GM19372 (cell line): ENCODE results near the gene CCT2.
"Not testable (repeated sequence)": the region's sequence is repeated elsewhere in the genome, so short reads cannot be mapped to it uniquely, and the experiment has no call there.

Experiments
- ATAC-seq: cut with Tn5 transposase; IDR thresholded peaks from one replicate; pipeline ENCODE4 v1.9.1; 2021; ENCODE audit warnings: mild to moderate bottlenecking, low read depth, moderate library complexity; ENCODE audit not compliant: unreplicated experiment

Gene CCT2

DNA sequence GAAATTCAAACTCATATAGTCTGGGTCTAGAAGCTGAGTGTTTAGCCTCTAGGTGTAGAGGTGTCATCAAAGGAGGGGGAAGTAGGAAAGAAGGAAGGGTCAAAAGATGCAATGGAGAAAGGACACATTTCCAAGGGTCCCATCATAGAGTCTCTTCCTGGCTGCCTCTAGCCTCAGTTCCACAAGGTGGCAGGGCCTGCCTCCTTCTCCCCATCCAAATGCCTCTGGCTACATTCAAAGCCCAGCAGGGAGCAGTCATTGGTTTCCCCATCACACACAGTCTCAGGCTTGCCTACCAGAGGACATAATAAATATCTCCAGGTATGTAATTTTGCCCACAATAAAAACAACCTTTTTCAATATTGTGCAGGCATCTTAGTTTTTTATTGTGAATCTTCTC is 2.1 kb upstream of the CCT2 start:
- no peak for ATAC-seq

DNA sequence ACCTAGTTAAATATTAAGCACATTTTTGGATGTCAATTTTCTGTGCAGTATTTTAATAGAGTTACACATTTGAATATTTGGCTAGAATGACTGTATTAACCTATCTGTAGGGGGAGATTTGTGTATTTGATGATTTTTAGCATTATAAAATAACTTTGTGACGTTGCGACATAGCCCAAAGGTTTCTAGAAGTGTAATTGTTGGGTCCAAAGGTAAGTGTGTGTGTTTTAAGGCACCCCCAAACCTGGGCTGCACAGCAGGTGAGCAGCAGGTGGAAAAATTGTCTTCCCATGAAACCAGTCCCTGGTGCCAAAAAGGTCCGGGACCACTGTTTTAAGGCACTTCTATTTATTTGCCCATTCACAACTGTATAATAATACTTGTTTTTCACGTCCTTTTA is 3.3 kb downstream of the CCT2 start:
- ATAC-seq = no peak

DNA sequence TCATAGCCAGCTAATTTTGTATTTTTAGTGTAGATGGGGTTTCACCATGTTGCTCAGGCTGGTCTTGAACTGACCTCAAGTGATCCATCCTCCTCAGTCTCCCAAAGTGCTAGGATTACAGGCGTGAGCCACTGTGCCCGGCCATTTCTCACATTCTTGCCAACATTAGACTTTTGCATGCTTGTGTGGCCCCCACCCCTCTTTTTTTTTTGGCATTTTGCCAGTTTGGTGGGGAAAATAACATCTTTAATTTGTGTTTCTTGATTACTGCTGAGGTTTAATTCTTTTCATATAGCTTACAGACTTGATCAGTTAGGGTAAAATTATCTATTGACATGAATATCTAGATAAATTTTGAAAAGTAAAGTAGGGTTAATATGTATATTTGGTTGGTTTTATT is 3.8 kb downstream of the CCT2 start:
- no peak for ATAC-seq

DNA sequence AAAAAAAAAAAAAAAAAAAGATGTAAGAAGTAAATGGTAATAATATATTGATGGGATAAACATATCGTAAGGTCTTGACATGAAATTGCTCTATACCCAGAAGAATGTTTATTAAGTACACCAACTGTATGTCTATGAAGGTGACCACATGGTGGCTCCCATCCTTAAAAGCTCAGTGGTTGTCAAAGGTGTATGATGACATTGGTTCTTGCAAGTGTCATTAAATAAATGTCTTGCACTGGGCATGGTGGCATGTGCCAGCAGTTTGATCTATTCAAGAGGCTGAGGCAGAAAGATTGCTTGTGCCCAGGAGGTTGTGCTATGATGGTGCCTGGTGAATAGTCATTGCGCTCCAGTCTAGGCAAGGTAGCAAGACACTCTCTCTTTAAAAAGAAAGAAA is 10.4 kb downstream of the CCT2 start:
- ATAC-seq = no peak

DNA sequence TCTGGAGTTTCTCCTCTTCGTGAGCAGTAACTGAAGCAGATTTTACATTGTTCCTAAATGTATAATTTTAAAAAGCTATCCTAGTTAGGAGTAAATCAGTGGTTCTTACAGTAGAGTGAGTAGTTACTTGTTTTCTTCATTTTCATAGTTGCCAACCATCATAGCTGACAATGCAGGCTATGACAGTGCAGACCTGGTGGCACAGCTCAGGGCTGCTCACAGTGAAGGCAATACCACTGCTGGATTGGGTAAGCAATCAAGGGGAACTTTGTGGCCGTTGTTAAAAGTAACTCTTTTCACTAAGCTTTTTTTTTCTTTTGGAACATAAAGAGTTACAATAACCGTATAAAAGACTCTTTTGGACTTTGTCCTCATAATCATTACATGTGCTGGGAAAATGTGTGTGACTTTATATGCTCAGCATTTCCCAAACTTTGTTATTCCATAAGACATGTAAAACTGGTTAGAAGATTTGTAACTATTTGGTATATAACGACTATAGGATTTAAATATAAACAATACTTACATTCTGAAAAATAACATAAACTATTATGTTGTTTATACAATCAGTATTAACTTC is 13.0 kb downstream of the CCT2 start:
- ATAC-seq = no peak

DNA sequence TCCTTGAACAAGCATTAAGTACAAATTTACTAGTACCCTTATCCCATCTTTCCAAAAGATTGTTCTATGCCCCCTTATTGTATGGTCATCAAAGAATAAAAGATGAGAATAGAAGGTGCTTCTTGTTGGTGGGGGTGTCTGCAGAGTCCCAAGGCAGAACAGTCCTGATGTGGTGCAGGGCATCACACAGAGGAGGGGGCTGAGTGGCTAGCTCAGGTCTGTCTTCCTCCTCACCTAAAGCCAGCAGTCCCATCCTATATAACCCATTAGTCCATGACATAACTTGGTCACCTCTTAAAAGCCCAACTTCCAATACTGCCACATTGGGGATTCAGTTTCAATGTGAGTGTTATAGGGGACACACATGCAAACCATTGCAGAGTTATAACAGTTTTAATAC is 15.5 kb downstream of the CCT2 start:
- no peak for ATAC-seq

DNA sequence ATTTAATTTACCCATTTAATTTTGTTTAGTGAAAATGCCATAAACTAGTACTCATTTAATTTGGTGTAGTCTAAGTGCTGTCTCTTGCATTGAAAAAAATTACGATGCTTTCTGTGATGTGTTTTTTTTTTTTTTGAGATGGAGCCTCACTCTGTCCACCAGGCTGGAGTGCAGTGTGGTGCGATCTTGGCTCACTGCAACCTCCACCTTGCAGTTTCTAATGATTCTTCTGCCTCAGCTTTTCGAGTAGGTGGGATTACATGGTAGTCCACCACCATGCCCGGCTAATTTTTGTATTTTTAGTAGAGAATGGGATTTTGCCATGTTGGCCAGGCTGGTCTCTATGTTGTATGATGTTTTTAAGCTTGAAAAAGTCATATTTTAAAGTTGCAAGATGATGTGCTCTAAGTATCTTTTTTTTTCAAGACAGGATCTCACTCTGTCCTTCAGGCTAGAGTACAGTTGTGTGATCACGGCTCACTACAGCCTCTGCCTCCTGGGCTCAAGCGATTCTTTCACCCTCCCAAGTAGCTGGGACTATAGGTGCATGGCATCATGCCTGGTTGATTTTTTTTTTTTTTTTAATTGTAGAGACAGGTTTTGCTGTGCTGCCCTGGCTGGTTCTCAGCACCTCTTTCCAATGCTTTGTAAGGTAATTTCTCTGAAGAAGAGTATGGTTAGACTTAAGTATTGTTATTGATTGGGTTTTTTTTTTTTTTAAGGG is 16.9 kb downstream of the CCT2 start:
- no peak for ATAC-seq

DNA sequence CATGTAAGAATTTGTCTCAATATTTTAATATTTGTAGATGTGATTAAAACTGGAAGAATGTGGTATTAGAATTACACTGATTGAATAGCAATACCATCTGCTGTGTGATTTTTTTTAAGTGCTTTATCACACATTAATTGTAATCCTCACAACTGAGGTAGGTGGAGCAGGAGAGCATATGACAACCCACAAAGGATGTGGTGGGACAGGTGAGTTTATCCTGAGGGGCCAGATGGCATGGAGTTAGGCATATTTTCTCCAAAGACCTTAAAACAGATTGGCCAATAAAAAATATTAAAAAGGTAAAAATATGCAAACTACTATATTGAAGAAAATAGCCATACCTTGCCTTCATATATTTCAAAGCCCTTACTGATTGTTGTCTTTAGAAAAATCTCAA is 17.7 kb downstream of the CCT2 start:
- ATAC-seq = no peak

DNA sequence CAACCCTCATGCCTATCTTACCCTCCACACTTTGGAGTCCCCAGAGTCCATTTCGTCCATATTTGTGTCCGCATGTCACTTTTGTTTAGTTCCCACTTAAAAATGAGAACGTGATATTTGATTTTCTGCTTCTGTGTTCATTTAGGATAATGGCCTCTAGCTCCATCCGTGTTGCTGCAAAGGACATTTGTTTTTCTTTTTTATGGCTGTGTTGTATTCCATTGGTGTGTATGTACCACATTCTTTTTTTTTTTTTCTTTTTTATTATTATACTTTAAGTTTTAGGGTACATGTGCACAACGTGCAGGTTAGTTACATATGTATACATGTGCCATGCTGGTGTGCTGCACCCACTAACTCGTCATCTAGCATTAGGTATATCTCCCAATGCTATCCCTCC is 18.3 kb downstream of the CCT2 start:
- not testable (repeated sequence) for ATAC-seq

DNA sequence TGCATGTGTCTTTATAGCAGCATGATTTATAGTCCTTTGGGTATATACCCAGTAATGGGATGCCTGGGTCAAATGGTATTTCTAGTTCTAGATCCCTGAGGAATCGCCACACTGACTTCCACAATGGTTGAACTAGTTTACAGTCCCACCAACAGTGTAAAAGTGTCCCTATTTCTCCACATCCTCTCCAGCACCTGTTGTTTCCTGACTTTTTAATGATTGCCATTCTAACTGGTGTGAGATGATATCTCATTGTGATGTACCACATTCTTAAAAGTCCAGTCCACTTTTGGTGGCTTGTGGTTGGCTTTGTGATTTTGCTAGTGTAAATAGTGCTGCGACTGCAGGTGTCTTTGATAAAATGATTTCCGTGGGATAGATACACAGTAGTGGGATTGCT is 19.0 kb downstream of the CCT2 start:
- not testable (repeated sequence) for ATAC-seq

DNA sequence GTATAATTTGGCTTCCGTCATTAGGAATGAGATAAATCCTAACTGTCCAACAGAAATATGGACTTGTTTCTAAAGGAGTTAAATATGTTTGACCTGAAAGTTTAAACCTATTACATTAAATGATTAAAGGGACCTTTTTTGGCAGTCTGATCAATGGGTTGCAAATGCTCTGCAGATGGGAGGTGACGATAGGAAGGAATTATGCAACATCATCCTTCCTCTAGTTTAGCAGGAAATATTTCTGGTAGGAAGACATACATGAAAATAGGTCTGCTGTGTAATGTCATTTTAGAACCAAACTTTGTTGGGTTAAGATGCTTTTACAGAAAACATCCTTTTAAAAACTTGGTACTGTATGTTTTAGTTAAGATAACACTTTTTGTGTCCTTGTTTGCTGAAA is 22.9 kb downstream of the CCT2 start:
- no peak for ATAC-seq

DNA sequence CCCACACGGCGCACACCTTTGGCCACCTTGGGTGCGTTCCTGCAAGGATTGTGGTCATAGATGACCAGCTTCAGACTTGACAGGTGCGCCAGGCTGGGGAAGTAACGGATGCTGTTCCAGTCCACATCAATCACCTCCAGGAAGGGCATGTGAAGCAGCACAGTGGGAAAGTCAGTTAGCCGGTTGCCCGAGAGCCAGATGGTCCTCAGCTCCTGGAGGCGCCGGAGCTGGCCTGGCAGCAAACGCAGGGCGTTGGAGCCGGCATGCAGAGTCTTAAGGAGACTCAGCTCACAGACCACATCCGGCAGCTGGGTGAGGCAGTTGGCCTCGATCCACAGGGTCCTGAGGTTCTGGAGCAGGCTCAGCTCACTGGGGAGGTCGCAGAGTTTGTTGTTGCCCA is 24.9 kb downstream of the CCT2 start:
- no peak for ATAC-seq

DNA sequence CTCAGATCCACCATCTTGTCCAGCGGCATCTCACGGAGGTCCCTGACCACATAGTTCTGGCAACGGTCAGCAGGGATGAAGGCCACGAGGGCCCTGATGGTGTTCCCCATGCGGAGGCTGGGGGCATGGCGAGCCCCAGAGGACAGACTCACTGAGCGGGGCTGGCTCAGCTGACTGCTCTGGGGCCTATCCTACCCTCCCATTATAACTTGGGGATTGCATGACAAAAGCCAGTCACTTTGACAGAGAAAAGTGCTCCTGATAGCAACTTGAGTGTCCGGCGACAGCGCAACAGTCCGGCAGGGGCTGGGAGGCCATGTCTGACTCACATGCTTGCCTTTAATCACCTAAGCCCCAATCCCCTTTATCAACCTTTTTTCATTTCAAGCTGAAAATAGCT is 25.5 kb downstream of the CCT2 start, which contains the start of gene LRRC10:
Gene LRRC10, minus strand, starts transcription at position 179 of the 400 bp plus-strand sequence. Its CDS starts 69 bp downstream, at position 110.
- no peak for ATAC-seq

DNA sequence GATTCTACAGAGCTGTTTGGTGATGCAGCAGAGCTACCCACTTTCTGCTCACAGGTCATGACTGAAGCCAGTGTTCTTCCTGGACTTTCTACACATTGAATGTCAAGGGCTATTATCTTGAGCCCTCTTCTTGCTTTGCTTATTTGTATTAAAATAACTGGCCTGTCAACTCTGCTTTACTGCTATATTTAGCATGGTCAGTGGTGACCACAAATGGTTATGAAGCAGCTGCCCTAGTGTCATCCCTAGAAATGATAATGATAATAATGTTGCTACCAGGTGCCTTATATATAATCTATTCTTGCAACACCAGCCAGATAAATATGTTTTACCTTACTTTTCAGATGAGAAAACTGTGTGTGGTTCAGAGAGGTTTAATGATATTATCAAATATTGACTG is 28.1 kb downstream of the CCT2 start:
- no peak for ATAC-seq

DNA sequence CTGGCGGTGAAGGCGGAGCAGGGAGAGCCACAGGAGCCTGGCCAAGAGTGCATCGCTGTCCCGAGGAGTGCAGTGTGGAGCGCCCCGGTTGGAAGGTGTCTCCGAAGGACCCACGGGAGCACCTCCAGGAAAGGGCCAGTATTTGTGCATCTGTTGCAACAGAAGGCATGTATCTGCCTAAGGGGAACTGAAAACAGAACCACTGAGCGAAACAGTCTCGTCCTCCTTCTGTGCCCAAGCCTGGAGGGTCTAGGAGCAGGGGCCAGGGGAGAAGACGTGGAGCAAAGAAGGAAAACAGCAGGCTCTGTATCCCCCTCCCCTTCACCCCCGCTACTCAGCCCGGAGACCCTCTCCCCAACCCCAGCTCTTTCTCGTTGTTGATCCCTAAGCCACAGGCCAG is 30.8 kb downstream of the CCT2 start:
- no peak for ATAC-seq

DNA sequence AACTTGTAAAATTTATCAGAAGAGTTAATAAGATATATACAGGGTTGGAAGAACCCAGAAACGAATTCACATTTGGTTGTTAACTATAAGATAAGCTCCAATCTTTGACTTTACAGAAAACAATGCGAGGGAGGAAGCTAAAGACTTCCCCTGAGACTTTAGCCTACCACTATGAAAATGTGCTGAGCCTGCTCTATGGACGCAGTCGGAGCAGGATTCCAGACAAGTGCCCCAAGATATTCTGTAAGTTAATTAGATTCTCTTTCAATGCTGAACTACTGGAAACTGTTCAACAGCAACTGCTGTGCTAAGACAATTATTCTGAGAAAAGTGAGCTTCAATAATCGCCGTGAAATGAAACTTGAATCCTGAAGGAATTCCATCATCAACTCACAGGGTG is 33.8 kb downstream of the CCT2 start:
- no peak for ATAC-seq

DNA sequence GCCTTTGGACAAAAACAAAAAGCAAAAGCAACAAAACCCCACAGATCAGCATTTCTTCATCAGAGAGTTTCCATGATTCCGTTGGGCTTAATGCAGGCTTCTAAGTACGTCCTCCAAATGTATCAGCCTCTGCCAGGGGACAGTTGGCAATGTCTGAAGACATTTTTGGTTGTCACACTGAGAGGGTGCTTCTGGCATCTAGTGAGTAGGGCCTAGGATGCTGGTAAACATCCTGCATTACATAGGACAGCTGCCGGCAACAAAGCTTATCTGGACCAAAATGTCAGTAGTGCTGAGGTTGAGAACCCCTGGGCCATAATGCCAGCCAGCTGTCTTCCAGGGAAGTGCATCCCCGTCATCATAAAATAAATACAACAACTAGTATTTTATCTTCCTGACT is 34.8 kb downstream of the CCT2 start:
- no peak for ATAC-seq

DNA sequence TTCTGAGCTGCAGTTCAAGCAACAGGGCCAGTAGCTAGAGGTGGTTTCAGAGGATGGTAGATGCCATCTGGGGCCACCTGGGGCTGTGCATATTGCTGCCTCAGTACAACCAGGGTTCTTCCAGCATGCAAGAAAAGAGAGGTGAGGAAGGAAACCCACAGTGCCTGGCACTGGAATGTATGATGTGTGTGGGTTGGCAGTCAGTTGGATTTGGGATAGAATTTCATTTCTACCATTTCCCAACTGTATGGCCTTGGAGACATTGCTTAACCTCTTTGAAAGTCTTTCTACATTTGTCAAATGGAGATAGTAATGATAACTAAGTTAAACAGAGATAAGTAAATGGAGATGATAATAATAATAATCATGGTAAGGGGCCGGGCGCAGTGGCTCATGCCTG is 35.7 kb downstream of the CCT2 start:
- no peak for ATAC-seq

DNA sequence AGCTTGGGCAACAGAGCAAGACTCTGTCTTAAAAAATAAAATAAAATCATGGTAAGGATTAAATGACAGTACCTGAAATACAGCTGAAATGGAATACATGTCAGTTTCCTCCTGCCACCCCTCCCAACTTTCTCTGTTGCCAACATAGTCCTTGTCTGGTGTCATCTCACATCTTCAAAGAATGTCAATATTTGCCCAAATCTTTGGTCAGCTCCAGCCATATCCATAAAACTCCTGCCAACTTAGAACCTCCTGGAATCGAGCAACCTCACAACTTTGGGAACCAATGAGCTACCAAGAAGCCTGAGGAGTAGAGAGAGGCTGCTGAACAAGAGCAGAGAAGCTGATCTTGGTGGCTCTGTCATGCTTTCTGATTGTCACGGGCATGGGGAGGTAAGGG is 36.3 kb downstream of the CCT2 start:
- no peak for ATAC-seq

DNA sequence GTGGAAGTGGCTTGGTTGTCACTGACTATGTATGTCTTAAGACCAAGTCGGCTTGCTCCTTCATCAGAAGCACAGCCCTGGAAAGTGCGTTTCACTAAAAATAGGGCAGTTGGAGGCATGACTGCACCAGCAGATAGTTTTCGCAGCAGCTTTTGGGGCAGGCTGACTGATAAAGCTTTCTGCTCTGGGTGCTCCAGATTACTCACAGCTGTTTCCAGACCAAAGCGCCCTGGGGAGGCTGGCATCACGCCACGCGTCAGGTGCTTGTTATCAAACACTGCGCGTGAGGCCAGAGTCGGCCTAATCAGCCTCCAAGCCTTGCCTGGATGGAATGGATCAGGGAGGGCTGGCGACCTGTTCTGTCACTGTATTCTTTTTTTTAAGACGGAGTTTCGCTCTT is 38.7 kb downstream of the CCT2 start:
- ATAC-seq = no peak

DNA sequence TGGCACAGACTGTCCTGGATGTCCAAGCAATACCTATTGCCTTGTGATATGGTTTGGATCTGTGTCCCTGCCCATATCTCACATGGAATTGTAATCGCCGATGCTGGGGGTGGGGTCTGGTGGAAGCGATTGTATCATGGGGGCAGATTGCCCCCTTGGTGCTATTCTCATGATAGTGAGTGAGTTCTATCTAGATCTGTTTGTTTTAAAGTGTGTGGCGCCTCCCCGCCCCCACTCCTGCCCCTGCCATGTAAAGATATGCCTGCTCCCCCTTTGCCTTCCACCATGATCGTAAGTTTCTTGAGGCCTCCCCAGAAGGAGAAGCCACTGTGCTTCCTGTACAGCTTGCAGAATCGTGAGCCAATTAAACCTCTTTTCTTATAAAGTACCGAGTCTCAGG is 42.2 kb downstream of the CCT2 start:
- ATAC-seq = no peak

DNA sequence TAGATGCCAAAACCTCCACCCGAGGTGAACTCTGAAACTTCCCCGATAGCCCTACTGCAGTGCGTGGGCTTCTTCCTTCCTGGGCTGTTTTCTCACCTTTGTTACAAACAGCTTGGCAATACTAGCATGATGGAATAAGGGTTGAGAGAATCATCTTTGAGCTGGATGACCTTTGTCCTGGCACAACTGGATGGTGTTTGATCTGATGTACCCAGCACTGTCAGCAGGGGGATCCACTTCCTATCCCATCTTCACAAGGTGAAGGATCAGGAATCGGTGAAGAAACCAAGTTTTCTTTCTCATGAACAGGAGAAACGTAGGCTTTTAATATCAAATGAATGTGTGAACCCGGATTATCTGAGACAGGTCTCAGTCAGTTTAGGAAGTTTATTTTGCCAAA is 44.9 kb downstream of the CCT2 start:
- no peak for ATAC-seq

DNA sequence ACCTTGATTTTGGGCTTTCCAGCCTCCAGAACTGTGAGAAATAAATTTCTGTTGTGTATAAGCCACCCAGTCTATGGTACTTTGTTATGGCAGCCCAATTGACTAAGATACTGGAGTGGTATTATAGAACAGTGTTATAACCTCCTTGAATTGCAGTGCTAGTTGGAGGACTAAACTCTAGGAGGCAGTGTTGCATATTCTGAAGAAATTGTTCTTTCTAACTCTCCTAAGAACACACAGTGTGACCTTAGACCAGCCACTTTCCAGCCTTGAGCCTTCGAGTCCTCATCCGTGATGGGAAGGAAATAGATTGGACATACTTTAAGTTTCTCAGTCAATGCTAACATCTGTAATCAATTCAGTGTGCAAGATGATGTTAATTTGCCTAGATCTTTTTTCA is 47.8 kb downstream of the CCT2 start:
- no peak for ATAC-seq
